HK-2 (cell line): ENCODE data around the gene SIMC1.
"Not testable (repeated sequence)": the region's sequence is repeated elsewhere in the genome, so short reads cannot be mapped to it uniquely, and the experiment has no call there.

Experiments used
- DNase-seq: peaks from one replicate; pipeline ENCODE4 v3.0.0-alpha.2; 2018; ENCODE audit not compliant: unreplicated experiment

SIMC1 gene

GRCh38 chr5:176237971-176238644, at the start of gene SIMC1:
Gene SIMC1, plus strand, starts transcription at chr5:176238424. Its CDS starts 85 bp downstream, at chr5:176238509.
- DNase-seq, result peak; percentile 2

GRCh38 chr5:176188506-176189193, 49.6 kb upstream of the SIMC1 start:
- DNase-seq, result no peak

- DNase-seq, result no peak
These were observed 48.4 kb upstream of the SIMC1 start for GRCh38 chr5:176189857-176190256.

GRCh38 chr5:176190886-176191755, 47.1 kb upstream of the SIMC1 start:
- DNase-seq, result no peak

DNA sequence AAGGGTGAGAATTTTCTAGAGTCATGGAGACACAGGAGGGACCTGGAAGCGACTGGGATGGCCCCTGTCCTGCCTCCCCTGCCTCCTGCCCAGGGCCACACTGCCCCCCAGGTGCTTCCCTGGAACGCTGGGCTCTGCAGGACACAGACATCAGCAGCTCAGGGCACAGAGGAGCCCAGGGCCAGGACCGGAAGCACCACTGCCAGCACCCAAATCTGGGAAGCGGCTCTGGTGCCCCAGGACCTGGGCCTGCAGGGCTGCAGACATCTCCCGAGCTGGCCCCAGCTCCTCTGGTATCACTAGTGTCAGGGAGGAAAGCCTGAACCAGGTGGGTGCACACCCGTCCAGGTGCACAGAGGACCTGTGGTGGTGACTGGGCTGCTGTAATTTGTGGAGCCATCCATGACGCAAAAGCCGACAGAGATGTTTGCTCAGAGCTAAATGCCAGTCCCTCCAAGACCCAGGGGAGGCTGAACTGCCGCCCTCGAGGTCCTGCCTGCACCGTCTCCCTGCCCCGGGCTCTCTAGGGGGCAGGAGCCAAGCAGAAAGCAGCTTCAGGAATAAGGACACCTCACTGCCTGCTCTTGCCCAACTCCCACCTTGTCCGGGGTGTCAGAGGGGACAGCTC, 46.0 kb upstream of the SIMC1 start:
- DNase-seq, result no peak

DNA sequence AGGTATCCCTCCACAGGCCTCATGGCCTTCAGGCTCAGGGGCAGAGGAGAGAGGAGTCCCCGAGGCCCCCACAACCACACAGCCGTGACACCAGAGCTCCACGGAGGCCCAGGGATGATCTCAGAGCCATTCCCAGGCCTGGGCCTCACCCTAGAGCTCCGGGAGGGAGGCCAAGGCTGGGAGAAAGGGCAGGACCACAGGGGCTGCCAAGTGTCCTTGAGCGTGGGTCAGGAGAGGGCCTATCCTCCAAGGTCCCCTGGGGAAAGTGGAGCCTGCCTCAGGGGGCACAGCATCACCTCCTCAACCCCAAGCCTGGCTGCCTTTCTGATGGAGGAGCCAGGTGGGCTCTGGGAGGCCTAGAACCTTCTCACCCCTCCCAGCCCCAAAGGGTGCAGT, 45.5 kb upstream of the SIMC1 start:
- not testable (repeated sequence) for DNase-seq

GRCh38 chr5:176193636-176194035, 44.6 kb upstream of the SIMC1 start:
- not testable (repeated sequence) for DNase-seq

- DNase-seq, result not testable (repeated sequence)
These were observed 43.8 kb upstream of the SIMC1 start for GRCh38 chr5:176194238-176195083.

DNA sequence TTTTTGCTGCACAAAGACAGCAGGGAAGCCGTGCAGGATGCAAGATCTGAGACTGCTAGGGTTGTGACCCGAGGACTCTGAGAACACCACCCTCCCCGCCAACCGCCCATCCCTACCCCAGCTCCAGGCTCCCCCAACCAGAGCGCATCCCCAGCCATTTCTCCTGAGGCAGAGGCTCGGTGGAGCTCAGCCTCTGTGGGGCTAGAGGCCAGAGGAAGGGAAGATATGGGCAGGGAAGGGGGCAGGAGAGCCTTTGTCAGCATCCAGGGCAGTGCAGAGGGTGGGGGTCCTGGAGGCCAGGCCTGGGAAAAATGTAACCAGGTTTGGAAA, 43.2 kb upstream of the SIMC1 start:
- DNase-seq, result not testable (repeated sequence)

DNA sequence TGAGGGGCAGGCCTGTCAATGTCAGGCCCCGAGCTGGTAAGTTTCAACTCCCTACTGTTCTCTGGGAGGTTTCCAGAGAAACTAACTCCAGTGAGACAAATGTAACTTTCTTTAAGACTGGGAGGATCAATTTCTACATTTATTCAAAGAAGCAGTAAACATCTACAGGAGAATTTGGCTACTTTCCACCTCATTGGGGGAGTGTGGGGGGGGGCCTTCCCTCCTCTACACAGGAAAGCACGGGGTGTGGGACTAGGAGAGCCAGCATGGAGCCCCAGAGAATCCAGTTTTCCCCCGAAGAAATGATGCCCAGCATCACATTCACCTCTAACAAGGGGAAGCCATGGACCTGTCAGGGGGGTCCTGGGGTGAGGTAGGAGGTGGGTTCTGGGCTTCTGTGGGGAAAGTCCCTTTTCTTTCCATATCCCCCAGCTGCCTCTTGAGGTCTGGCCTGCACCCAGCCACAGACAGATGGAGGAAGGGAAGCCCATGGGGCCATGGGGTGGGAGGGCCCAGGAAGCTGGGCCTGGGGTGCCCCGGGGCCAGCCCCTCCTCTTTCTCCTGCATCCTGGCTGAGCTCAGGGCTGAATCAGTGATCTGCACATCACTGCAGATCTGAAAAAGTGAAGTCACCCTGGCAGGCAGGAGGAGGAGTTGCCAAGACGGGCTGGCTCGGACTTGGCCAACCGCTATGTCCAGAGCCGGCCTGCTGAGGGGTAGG, 42.6 kb upstream of the SIMC1 start:
- not testable (repeated sequence) for DNase-seq

- not testable (repeated sequence) for DNase-seq
These were observed 41.4 kb upstream of the SIMC1 start for GRCh38 chr5:176196781-176197180.

- not testable (repeated sequence) for DNase-seq
These were observed 40.9 kb upstream of the SIMC1 start for GRCh38 chr5:176197234-176197858.

- DNase-seq, result not testable (repeated sequence)
These were observed 39.9 kb upstream of the SIMC1 start for GRCh38 chr5:176198299-176198698.

GRCh38 chr5:176198991-176199733, 39.1 kb upstream of the SIMC1 start:
- DNase-seq, result not testable (repeated sequence)

DNA sequence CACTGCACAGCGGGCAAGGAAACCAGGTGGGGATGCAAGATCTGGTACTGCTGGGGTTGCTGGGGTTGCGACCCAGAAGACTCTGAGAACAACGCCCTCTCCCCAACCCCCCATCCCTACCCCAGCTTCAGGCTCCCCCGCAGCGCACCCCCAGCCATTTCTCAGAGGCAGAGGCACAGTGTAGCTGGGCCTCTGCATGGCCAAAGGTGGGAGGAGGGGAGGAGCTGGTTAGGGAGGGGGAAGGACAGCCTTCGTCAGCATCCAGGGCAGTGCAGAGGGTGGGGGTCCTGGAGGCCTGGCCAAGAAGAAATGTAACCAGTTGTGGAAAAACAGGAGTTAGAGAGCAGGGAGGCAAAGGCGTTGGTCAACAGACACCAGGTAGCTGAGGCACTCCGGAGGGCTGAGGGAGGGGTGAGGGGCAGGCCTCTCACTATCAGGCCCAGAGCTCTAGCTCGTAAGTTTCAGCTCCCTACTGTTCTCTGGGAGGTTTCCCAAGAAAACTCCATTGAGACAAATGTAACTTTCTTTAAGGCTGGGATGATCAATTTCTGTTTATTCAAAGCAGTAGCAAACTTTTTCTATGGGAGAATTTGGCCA, 38.3 kb upstream of the SIMC1 start:
- not testable (repeated sequence) for DNase-seq

DNA sequence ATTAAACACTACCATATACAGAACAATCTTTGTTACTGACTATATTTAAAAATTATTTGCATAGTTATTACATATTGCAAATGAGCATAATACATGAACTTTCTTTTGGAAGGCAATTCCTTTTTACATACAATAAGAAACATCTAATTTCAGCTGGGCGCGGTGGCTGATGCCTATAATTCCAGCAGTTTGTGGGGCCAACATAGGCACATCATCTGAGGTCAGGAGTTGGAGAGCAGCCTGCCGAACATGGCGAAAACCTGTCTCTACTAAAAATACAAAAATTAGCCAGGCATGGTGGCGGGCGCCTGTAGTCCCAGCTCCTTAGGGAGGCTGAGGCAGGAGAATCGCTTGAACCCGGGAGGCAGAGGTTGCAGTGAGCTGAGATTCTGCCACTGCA, 36.4 kb upstream of the SIMC1 start:
- no peak for DNase-seq

- DNase-seq, result no peak
These were observed 35.1 kb upstream of the SIMC1 start for GRCh38 chr5:176203086-176203485.

DNA sequence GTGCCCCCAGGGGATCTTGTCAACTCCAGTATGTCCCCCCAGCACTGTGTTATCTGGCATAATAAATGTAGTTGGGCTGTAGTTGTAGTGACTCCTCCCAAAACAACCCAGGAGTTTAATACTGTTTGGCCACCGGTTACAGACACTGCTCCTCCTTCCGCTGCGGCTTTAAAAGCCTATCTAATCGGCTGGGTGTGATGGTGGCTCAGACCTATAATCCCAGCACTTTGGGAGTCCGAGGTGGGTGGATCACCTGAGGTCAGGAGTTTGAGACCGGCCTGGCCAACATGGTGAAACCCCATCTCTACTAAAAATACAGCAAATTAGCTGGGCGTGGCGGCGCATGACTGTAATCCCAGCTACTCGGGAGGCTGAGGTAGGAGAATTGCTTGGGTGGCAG, 34.7 kb upstream of the SIMC1 start:
- not testable (repeated sequence) for DNase-seq
